ENCODE data around the gene DTNB.

DNA sequence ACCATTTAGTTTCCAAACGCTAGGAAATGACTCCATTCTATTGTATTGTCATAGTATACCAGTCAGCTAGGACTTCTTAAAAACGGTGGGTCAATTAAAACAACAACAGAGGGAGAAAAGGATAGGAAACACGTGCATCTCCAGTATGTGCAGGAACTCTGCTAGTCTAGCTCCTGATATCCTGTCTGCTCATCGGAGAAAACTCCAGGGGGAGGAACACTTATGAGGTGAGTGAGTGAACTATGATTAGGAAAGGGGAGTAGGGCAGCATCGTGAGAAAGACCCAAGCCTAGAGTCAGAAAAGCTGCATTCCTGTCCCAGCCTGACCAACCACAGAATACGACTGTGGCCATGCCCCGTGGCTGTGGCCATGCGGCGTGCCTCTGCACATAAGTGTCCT, 34.2 kb downstream of the DTNB start:
- TF ChIP-seq, protein P1, sequence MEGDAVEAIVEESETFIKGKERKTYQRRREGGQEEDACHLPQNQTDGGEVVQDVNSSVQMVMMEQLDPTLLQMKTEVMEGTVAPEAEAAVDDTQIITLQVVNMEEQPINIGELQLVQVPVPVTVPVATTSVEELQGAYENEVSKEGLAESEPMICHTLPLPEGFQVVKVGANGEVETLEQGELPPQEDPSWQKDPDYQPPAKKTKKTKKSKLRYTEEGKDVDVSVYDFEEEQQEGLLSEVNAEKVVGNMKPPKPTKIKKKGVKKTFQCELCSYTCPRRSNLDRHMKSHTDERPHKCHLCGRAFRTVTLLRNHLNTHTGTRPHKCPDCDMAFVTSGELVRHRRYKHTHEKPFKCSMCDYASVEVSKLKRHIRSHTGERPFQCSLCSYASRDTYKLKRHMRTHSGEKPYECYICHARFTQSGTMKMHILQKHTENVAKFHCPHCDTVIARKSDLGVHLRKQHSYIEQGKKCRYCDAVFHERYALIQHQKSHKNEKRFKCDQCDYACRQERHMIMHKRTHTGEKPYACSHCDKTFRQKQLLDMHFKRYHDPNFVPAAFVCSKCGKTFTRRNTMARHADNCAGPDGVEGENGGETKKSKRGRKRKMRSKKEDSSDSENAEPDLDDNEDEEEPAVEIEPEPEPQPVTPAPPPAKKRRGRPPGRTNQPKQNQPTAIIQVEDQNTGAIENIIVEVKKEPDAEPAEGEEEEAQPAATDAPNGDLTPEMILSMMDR (conservative IDR thresholded peaks at IDR 0.05; ENCODE audit: low read depth, low read length), result no peak
- TF ChIP-seq, protein P2, sequence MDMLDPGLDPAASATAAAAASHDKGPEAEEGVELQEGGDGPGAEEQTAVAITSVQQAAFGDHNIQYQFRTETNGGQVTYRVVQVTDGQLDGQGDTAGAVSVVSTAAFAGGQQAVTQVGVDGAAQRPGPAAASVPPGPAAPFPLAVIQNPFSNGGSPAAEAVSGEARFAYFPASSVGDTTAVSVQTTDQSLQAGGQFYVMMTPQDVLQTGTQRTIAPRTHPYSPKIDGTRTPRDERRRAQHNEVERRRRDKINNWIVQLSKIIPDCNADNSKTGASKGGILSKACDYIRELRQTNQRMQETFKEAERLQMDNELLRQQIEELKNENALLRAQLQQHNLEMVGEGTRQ (IDR thresholded peaks at IDR 0.05; ENCODE audit: low read depth, low read length), result no peak
